ENCODE results near the gene UQCRFS1. TPM values are rescaled to one million over a fixed set of nuclear protein-coding genes. Genes with fewer than 3 reads are reported as not detected.

UQCRFS1 gene
- total RNA-seq, 1 experiment from 2014 or later: 60.6 TPM

- Histone ChIP-seq H3K4me3 (ENCODE audit: low read length) (no peak overlapping the region), H3K4me1 (ENCODE audit: insufficient read depth, low read length) (no peaks in the 10 kb centered on the region), H3K4me2 (ENCODE audit: low read length) (no peak overlapping the region), H3K27me3 (ENCODE audit: low read length) (peaks cover 15% of the 10 kb centered on the region), H3K9me3 (ENCODE audit: low read length) (no peaks in the 10 kb centered on the region), H4K20me1 (ENCODE audit: low read length) (peaks cover 15% of the 10 kb centered on the region), H3F3A (ENCODE audit: low read length, unreplicated experiment) (no peaks in the 10 kb centered on the region), H3K9ac (ENCODE audit: low read length) (no peak overlapping the region), H3K27ac (ENCODE audit: low read length) (no peak overlapping the region), H3K36me3 (ENCODE audit: low read depth, low read length) (no peaks in the 10 kb centered on the region), H3K9me2 (replicated peaks; ENCODE audit: low read length) (no peaks in the 10 kb centered on the region), H2AFZ (ENCODE audit: low read length) (no peak overlapping the region), H3K79me2 (ENCODE audit: low read length) (peaks cover 34% of the 10 kb centered on the region)
- TF ChIP-seq EZH2 (IDR thresholded peaks at IDR 0.05; ENCODE audit: low read length, unreplicated experiment) (no peak), CTCF (conservative IDR thresholded peaks at IDR 0.05; ENCODE audit: low read depth, low read length) (no peak), EZH2phosphoT487 (IDR thresholded peaks at IDR 0.05; ENCODE audit: borderline replicate concordance, low read length) (no peak)
- DNase-seq (no peak), ATAC-seq (no peak)
- POLR2A ChIA-PET (ENCODE audit: unreplicated experiment): no interaction called here
- CTCF ChIA-PET: no interaction called here
- intact Hi-C loops (cut with micrococcal nuclease): no loop called here
- BruUV-seq (replicated peaks): no TSS peak
Measured at GRCh38 chr19:29214411-29214810, 1.5 kb upstream of the UQCRFS1 start.

GRCh38 chr19:29212356-29212647 lies 649 bp downstream of the UQCRFS1 start:
- Histone ChIP-seq H2AFZ (ENCODE audit: low read length) (no peak overlapping the region), H3K27me3 (ENCODE audit: low read length) (no peaks in the 10 kb centered on the region), H3K9ac (ENCODE audit: low read length) (peak overlapping the region; percentile 99), H3F3A (ENCODE audit: low read length, unreplicated experiment) (no peaks in the 10 kb centered on the region), H3K79me2 (ENCODE audit: low read length) (peaks cover 51% of the 10 kb centered on the region), H3K27ac (ENCODE audit: low read length) (peak overlapping the region; percentile 61), H3K4me1 (ENCODE audit: insufficient read depth, low read length) (no peaks in the 10 kb centered on the region), H4K20me1 (ENCODE audit: low read length) (peaks cover 31% of the 10 kb centered on the region), H3K4me3 (ENCODE audit: low read length) (peak overlapping the region; percentile 86), H3K4me2 (ENCODE audit: low read length) (peak overlapping the region; percentile 92), H3K9me2 (replicated peaks; ENCODE audit: low read length) (no peaks in the 10 kb centered on the region), H3K9me3 (ENCODE audit: low read length) (no peaks in the 10 kb centered on the region), H3K36me3 (ENCODE audit: low read depth, low read length) (peaks cover 5% of the 10 kb centered on the region; the same call in 1 of the 2 replicates)
- ATAC-seq: no peak
- CTCF ChIA-PET: no interaction called here
- no TSS peak for BruUV-seq (replicated peaks)
- TF ChIP-seq EZH2 (IDR thresholded peaks at IDR 0.05; ENCODE audit: low read length, unreplicated experiment) (no peak), EZH2phosphoT487 (IDR thresholded peaks at IDR 0.05; ENCODE audit: borderline replicate concordance, low read length) (no peak), CTCF (conservative IDR thresholded peaks at IDR 0.05; ENCODE audit: low read depth, low read length) (no peak)
- no peak for DNase-seq
- POLR2A ChIA-PET (ENCODE audit: unreplicated experiment): interaction anchor here (0.7 kb wide), 1 partner anchor 1464 kb away, joined by 4 read pairs; no protein-coding TSS in a partner anchor
- intact Hi-C loops (cut with micrococcal nuclease): no loop called here

DNA sequence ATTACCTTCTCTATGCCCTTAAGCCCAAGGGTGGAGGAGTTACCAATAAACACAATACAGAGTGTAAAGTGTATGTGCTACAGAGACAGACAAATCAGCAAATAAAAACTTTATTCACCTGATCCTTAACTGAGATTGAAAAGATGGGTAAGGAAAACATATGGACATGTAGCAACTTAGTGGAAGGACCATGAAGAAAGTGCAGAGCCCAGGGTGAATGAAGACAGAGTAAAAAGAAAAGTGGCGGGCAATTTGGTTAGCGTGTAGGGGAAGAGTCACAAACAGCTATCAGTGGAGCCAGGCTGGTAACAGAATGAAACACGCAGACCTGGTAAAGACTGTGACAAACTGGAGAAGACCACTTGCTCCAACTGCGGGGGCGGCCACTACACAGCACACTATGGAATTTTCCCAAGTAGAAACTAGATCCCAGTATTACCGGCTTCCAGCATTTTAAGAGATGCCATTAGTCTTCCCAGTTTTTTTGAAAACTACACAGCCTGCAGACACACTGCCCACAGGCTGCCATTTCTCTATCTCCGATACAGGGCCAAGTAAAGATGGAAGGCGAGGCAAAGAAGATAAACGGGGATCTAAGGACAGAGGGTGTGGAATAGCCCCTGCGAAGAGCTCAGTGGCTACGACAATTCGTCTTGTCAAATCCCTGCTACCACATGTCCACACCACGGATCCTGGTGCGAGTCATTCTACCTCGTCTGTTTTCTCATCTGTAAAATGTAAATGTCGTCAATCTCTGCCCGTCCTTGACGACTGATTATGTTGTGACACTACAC lies 1.2 kb downstream of the UQCRFS1 start:
- peak; percentile 4 for DNase-seq

More for the DNA sequence above, 1.2 kb downstream of the UQCRFS1 start:
- ATAC-seq: no peak
- Histone ChIP-seq H3K4me2 (ENCODE audit: low read length) (peak overlapping the region; percentile 92), H3K9me3 (ENCODE audit: low read length) (no peaks in the 10 kb centered on the region), H3F3A (ENCODE audit: low read length, unreplicated experiment) (no peaks in the 10 kb centered on the region), H3K27me3 (ENCODE audit: low read length) (no peaks in the 10 kb centered on the region), H3K79me2 (ENCODE audit: low read length) (peaks cover 51% of the 10 kb centered on the region), H3K9me2 (replicated peaks; ENCODE audit: low read length) (no peaks in the 10 kb centered on the region), H4K20me1 (ENCODE audit: low read length) (peaks cover 31% of the 10 kb centered on the region), H3K27ac (ENCODE audit: low read length) (0 out of 2 replicates have a peak overlapping the region, but pooled peaks have one; percentile 61), H2AFZ (ENCODE audit: low read length) (no peak overlapping the region), H3K36me3 (ENCODE audit: low read depth, low read length) (peaks cover 5% of the 10 kb centered on the region; the same call in 1 of the 2 replicates), H3K9ac (ENCODE audit: low read length) (peak overlapping the region; percentile 99), H3K4me3 (ENCODE audit: low read length) (peak overlapping the region; percentile 86), H3K4me1 (ENCODE audit: insufficient read depth, low read length) (no peaks in the 10 kb centered on the region)
- intact Hi-C loops (cut with micrococcal nuclease): no loop called here
- TSS peak; percentile 62 for BruUV-seq (replicated peaks)
- POLR2A ChIA-PET (ENCODE audit: unreplicated experiment): interaction anchor here (0.7 kb wide), 1 partner anchor 1463 kb away, joined by 4 read pairs; no protein-coding TSS in a partner anchor
- CTCF ChIA-PET: no interaction called here
- TF ChIP-seq EZH2phosphoT487 (IDR thresholded peaks at IDR 0.05; ENCODE audit: borderline replicate concordance, low read length) (no peak), CTCF (conservative IDR thresholded peaks at IDR 0.05; ENCODE audit: low read depth, low read length) (no peak), EZH2 (IDR thresholded peaks at IDR 0.05; ENCODE audit: low read length, unreplicated experiment) (no peak)
